H1 (cell line): ENCODE results near the gene FAM50B. TPM values are rescaled to one million over a fixed set of nuclear protein-coding genes. Genes with fewer than 3 reads are reported as not detected.
A peak's percentile ranks its signal among the peaks of the same experiment; 100 is the strongest.

ENCODE experiments used
- CTCF ChIA-PET: fragments of 300-600 bp; sonication (Branson Sonifier 250); formaldehyde crosslinking; loops from one replicate; lab custom pipeline; 2021; ENCODE audit not compliant: partially characterized antibody; lab: Charles Lee
- POLR2A ChIA-PET: fragments of 300-600 bp; sonication (Branson Sonifier 250); formaldehyde crosslinking; loops from one replicate; lab custom pipeline; 2021; ENCODE audit warnings: inconsistent platforms; ENCODE audit not compliant: partially characterized antibody; lab: Charles Lee
- DNase-seq, 2 experiments: peaks; one replicate each; pipeline versions ENCODE4 v3.0.0 to v3.0.0-alpha.2; 2010 to 2022; ENCODE audit warnings: low spot score in 2 of 2, low read depth in 1 of 2, mixed read lengths in 1 of 2
- FAIRE-seq: peaks from 2 replicates; lab custom pipeline; 2011; peaks lifted over from hg19 to GRCh38; lab: Jason Lieb, UNC
- H2AFZ ChIP-seq: 2 replicates; pipeline ENCODE4 v1.8.1; 2012; ENCODE audit warnings: low read length, inconsistent platforms
- H2AK5ac ChIP-seq: 2 replicates; pipeline ENCODE4 v1.6.1; 2013; ENCODE audit warnings: low read depth, low read length
- H2BK120ac ChIP-seq: replicated peaks from 2 replicates; pipeline ENCODE3; 2013; ENCODE audit warnings: low read depth, low read length, inconsistent platforms
- H2BK12ac ChIP-seq: 2 replicates; pipeline ENCODE4 v1.6.1; 2013; ENCODE audit warnings: low read depth, low read length
- H2BK15ac ChIP-seq: 2 replicates; pipeline ENCODE4 v1.6.1; 2013; ENCODE audit warnings: low read length
- H2BK20ac ChIP-seq: 2 replicates; pipeline ENCODE4 v1.6.1; 2013; ENCODE audit warnings: low read length
- H2BK5ac ChIP-seq: 2 replicates; pipeline ENCODE4 v1.6.1; 2013; ENCODE audit warnings: low read depth, low read length
- H3K14ac ChIP-seq: 2 replicates; pipeline ENCODE4 v1.6.1; 2013; ENCODE audit warnings: inconsistent platforms; ENCODE audit not compliant: insufficient read length
- H3K18ac ChIP-seq: 2 replicates; pipeline ENCODE4 v1.6.1; 2013; ENCODE audit warnings: low read length; ENCODE audit errors: extremely low read depth
- H3K23ac ChIP-seq: 2 replicates; pipeline ENCODE4 v1.6.1; 2013; ENCODE audit warnings: inconsistent platforms; ENCODE audit not compliant: insufficient read length
- H3K23me2 ChIP-seq: 2 replicates; pipeline ENCODE4 v1.6.1; 2013; ENCODE audit warnings: low read depth, low read length
- H3K27ac ChIP-seq: 2 replicates; pipeline ENCODE4 v1.6.1; 2011; ENCODE audit warnings: low read depth, low read length, inconsistent platforms
- H3K27me3 ChIP-seq, 4 experiments: replicated peaks in 1 of 4; 1 replicate in 1 of 4; 2 replicates in 3 of 4; pipeline versions ENCODE4 v1.6.1 to v1.8.1; 2011 to 2013; ENCODE audit warnings: low read length in 3 of 4, mild to moderate bottlenecking in 3 of 4, inconsistent platforms in 2 of 4, mixed read lengths in 2 of 4, moderate library complexity in 1 of 4; ENCODE audit not compliant: control insufficient read depth in 3 of 4, insufficient read depth in 3 of 4; ENCODE audit errors: extremely low read depth in 1 of 4
- H3K36me3 ChIP-seq, 4 experiments: 2 replicates each; pipeline versions ENCODE4 v1.6.1 to v1.8.1; 2011 to 2013; ENCODE audit warnings: mild to moderate bottlenecking in 4 of 4, low read length in 3 of 4, moderate library complexity in 2 of 4, control low read depth in 1 of 4, inconsistent platforms in 1 of 4; ENCODE audit not compliant: insufficient read depth in 4 of 4, control insufficient read depth in 2 of 4
- H3K4ac ChIP-seq: replicated peaks from 2 replicates; pipeline ENCODE3; 2013; ENCODE audit warnings: low read length, low read depth, mixed read lengths, inconsistent platforms; ENCODE audit not compliant: insufficient read length
- H3K4me1 ChIP-seq, 4 experiments: replicated peaks in 1 of 4; 1 replicate in 1 of 4; 2 replicates in 3 of 4; pipeline versions ENCODE4 v1.6.1 to v1.8.1; 2011 to 2013; ENCODE audit warnings: low read length in 3 of 4, inconsistent platforms in 2 of 4, mixed read lengths in 1 of 4; ENCODE audit not compliant: insufficient read depth in 4 of 4, control insufficient read depth in 3 of 4
- H3K4me2 ChIP-seq, 2 experiments: 2 replicates each; pipeline versions ENCODE4 v1.6.1 to v1.8.1; 2011 to 2013; ENCODE audit warnings: low read depth in 2 of 2, low read length in 2 of 2, control low read depth in 1 of 2, inconsistent platforms in 1 of 2, mild to moderate bottlenecking in 1 of 2; ENCODE audit not compliant: insufficient read depth in 1 of 2
- H3K4me3 ChIP-seq, 4 experiments: fragments of 200-600, 300-600 bp in 1 of 4; sonication (generic), shearing (Covaris generic), sonication (Bioruptor Twin) in 1 of 4; 2 replicates each; pipeline versions ENCODE4 v1.5.1 to v1.8.1; 2011 to 2016; ENCODE audit warnings: low read length in 4 of 4, low read depth in 3 of 4, control low read depth in 2 of 4, inconsistent platforms in 2 of 4, mild to moderate bottlenecking in 2 of 4, mixed read lengths in 1 of 4, moderate library complexity in 1 of 4; ENCODE audit not compliant: insufficient read depth in 2 of 4; ENCODE audit errors: extremely low read depth in 1 of 4
- H3K56ac ChIP-seq: replicated peaks from 2 replicates; pipeline ENCODE3; 2013; ENCODE audit warnings: low read depth, mild to moderate bottlenecking, mixed read lengths, low read length, inconsistent platforms; ENCODE audit not compliant: insufficient read length
- H3K79me1 ChIP-seq: 2 replicates; pipeline ENCODE4 v1.6.1; 2013; ENCODE audit warnings: low read depth, low read length, control low read depth
- H3K79me2 ChIP-seq, 2 experiments: 2 replicates each; pipeline versions ENCODE4 v1.6.1 to v1.8.1; 2012 to 2013; ENCODE audit warnings: low read length in 2 of 2, mild to moderate bottlenecking in 2 of 2, inconsistent platforms in 1 of 2; ENCODE audit not compliant: insufficient read depth in 2 of 2, control insufficient read depth in 1 of 2
- H3K9ac ChIP-seq, 4 experiments: replicated peaks in 1 of 4; 1 replicate in 1 of 4; 2 replicates in 3 of 4; pipeline versions ENCODE4 v1.6.1 to v1.8.1; 2011 to 2013; ENCODE audit warnings: low read depth in 3 of 4, low read length in 3 of 4, control low read depth in 2 of 4, mild to moderate bottlenecking in 2 of 4, moderate library complexity in 2 of 4, inconsistent platforms in 1 of 4; ENCODE audit errors: extremely low read depth in 1 of 4
- H3K9me3 ChIP-seq, 2 experiments: 2 replicates each; pipeline versions ENCODE4 v1.6.1 to v1.8.1; 2012 to 2013; ENCODE audit warnings: mild to moderate bottlenecking in 2 of 2, moderate library complexity in 2 of 2, control low read depth in 1 of 2, inconsistent platforms in 1 of 2, low read depth in 1 of 2, low read length in 1 of 2, mixed read lengths in 1 of 2; ENCODE audit not compliant: insufficient read depth in 2 of 2
- H4K20me1 ChIP-seq, 2 experiments: replicated peaks in 1 of 2; 2 replicates each; pipeline versions ENCODE3 to v1.8.1; 2011 to 2013; ENCODE audit warnings: inconsistent platforms in 2 of 2, low read length in 2 of 2, mild to moderate bottlenecking in 1 of 2; ENCODE audit not compliant: insufficient read depth in 2 of 2, control insufficient read depth in 1 of 2
- H4K5ac ChIP-seq: 2 replicates; pipeline ENCODE4 v1.6.1; 2013; ENCODE audit warnings: low read length, low read depth, mixed read lengths, inconsistent platforms; ENCODE audit not compliant: insufficient read length
- H4K8ac ChIP-seq: 2 replicates; pipeline ENCODE4 v1.8.0; 2013; ENCODE audit warnings: mild to moderate bottlenecking, moderate library complexity, low read length, inconsistent platforms; ENCODE audit not compliant: insufficient read depth; ENCODE audit errors: extremely low read depth
- H4K91ac ChIP-seq: replicated peaks from 2 replicates; pipeline ENCODE3; 2013; ENCODE audit warnings: low read length, mixed read lengths, inconsistent platforms; ENCODE audit not compliant: insufficient read length
- CHD2 ChIP-seq: IDR thresholded peaks from 2 replicates; pipeline ENCODE4 v1.6.1; 2012; ENCODE audit warnings: low read length, improper control_type of control experiment
- CREB1 ChIP-seq: IDR thresholded peaks from 2 replicates; pipeline ENCODE4 v1.6.1; 2012; ENCODE audit warnings: inconsistent platforms
- EP300 ChIP-seq, 2 experiments: IDR thresholded peaks; 1 replicate in 1 of 2; 2 replicates in 1 of 2; pipeline ENCODE4 v1.6.1; 2011 to 2012; ENCODE audit warnings: low read depth in 2 of 2, low read length in 2 of 2, mild to moderate bottlenecking in 2 of 2, borderline replicate concordance in 1 of 2, inconsistent platforms in 1 of 2, moderate library complexity in 1 of 2
- HDAC6 ChIP-seq: IDR thresholded peaks from one replicate; pipeline ENCODE4 v1.7.1; 2012; ENCODE audit warnings: low read depth, mild to moderate bottlenecking, inconsistent platforms, low read length, moderate library complexity
- KDM1A ChIP-seq: fragments of 200-600, 300-600 bp; sonication (generic); IDR thresholded peaks from 2 replicates; pipeline ENCODE4 v1.7.1; 2016; ENCODE audit warnings: mild to moderate bottlenecking, low read length, borderline replicate concordance
- POU5F1 ChIP-seq: IDR thresholded peaks from 2 replicates; pipeline ENCODE4 v1.6.1; 2011; ENCODE audit warnings: low read depth, mild to moderate bottlenecking, low read length, moderate library complexity
- RBBP5 ChIP-seq: IDR thresholded peaks from 2 replicates; pipeline ENCODE4 v1.7.1; 2012; ENCODE audit warnings: low read depth, mild to moderate bottlenecking, inconsistent platforms, low read length, moderate library complexity, borderline replicate concordance
- SIRT6 ChIP-seq: IDR thresholded peaks from one replicate; pipeline ENCODE4 v1.7.1; 2012; ENCODE audit warnings: low read length, inconsistent platforms
- SIX5 ChIP-seq: IDR thresholded peaks from 2 replicates; pipeline ENCODE4 v1.6.1; 2011; ENCODE audit warnings: mild to moderate bottlenecking, low read depth, low read length
- SP4 ChIP-seq: IDR thresholded peaks from 2 replicates; pipeline ENCODE4 v1.6.1; 2012; ENCODE audit warnings: low read length, inconsistent platforms
- SUZ12 ChIP-seq: fragments of 200-600 bp; sonication (generic); IDR thresholded peaks from 2 replicates; pipeline ENCODE4 v1.6.1; 2012; ENCODE audit warnings: mild to moderate bottlenecking, inconsistent platforms, low read length, moderate library complexity, mixed read lengths
- TAF7 ChIP-seq: optimal IDR thresholded peaks from 2 replicates; pipeline ENCODE3; 2011; ENCODE audit warnings: low read depth, mild to moderate bottlenecking, inconsistent platforms, low read length, moderate library complexity, borderline replicate concordance
- TEAD4 ChIP-seq: IDR thresholded peaks from 2 replicates; pipeline ENCODE4 v1.6.1; 2012; ENCODE audit warnings: low read depth, low read length, inconsistent platforms, mixed read lengths
- WGBS, 2 experiments: shearing (Covaris generic) in 1 of 2; methylation state at CpG; one replicate each; pipeline versions ENCODE4 v1.1.6 to v1.1.7; 2013 to 2015; ENCODE audit warnings: low lambda C conversion rate in 2 of 2, mixed read lengths in 2 of 2, inconsistent platforms in 1 of 2, low coverage in 1 of 2, missing lambda C conversion rate in 1 of 2; ENCODE audit not compliant: insufficient replicate concordance in 2 of 2, insufficient coverage in 1 of 2, insufficient read length in 1 of 2; ENCODE audit errors: extremely low coverage in 1 of 2, missing lambda C conversion rate in 1 of 2; 5-methylcytosine and 5-hydroxymethylcytosine counted together
- polyA plus RNA-seq, 7 experiments: library from polyadenylated mRNA; depleted of rRNA in 3 of 7; stranded (reverse) in 5 of 7; unstranded in 2 of 7; fragments of >200 nt in 5 of 7; fragments of 200-250 nt in 2 of 7; gene quantifications; 1 replicate in 5 of 7; 2 replicates in 1 of 7; 4 replicates in 1 of 7; pipeline versions ENCODE4 v1.2.1 to v1.2.3, GENCODE V29; 2011 to 2013; ENCODE audit warnings: missing spikeins in 2 of 7, mixed read lengths in 2 of 7
- total RNA-seq: library from RNA; stranded (reverse); fragmentation: NEBNext Ultra II Directional; extraction: Animal tissue kit (Norgen Biotek cat#: 25700); gene quantifications from 2 replicates; pipeline ENCODE4 v1.2.1, GENCODE V29; 2021
- TF ChIP-seq, protein P1 (sequence below): IDR thresholded peaks from 2 replicates; pipeline ENCODE4 v1.6.1; 2011; ENCODE audit warnings: low read length, improper control_type of control experiment

Gene FAM50B
- total and polyA plus RNA-seq, 2 of the 8 experiments (the other 6 are each of a cell fraction or from before 2014, with no cell fraction given) = 3.1 to 3.2 TPM

DNA sequence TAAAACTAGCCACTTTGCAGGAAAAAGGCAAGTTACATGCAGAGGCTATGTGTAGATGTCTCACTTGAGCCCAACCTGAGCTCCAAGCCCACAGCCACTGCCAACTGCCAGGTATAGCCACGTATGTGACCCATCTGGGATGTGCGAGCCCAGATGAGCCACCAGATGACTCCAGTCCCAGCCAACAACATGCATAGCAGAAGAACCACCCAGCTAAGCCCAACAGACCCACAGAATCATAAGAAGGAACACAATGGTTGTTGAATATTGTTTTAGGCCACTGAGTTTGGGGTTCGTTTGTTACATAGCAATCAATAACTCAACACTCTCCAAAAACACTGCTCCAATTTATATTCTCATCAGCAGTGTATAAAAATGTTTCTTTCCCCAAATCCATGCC, 16.3 kb downstream of the FAM50B start:
- H2AFZ ChIP-seq = no peak overlapping the region
- no peaks in the 10 kb centered on the region for H3K27me3 ChIP-seq
- H2BK120ac ChIP-seq = no peak overlapping the region
- ChIA-PET CTCF (interaction anchor here (0.7 to 3.6 kb wide), 3 partner anchors 13 to 68 kb away, joined by 3 to 24 read pairs (median 5); partner anchors contain the start of gene FAM50B), POLR2A (no interaction called here)
- no peak overlapping the region for H3K14ac ChIP-seq
- H3K56ac ChIP-seq = no peak overlapping the region
- H3K23me2 ChIP-seq = no peaks in the 10 kb centered on the region
- no peaks in the 10 kb centered on the region for H3K36me3 ChIP-seq
- H3K9ac ChIP-seq = no peak overlapping the region
- H2BK15ac ChIP-seq = 0 out of 2 replicates have a peak overlapping the region, but pooled peaks have one; percentile 23
- no peak for FAIRE-seq
- WGBS, 2 experiments = 89% methylated on average over 3 of the region's 3 CpGs; no CpG with 5 or more reads in 1 of the 2 experiments
- H3K27ac ChIP-seq = no peak overlapping the region
- H3K4me3 ChIP-seq = no peak overlapping the region
- no peak overlapping the region for H4K8ac ChIP-seq
- no peaks in the 10 kb centered on the region for H3K79me2 ChIP-seq
- H3K18ac ChIP-seq = no peak overlapping the region
- no peak overlapping the region for H3K4ac ChIP-seq
- no peak overlapping the region for H2BK20ac ChIP-seq
- H4K91ac ChIP-seq = no peak overlapping the region
- peaks cover 2% of the 10 kb centered on the region; the same call in 1 of the 2 replicates for H3K79me1 ChIP-seq
- DNase-seq = no peak
- H2BK12ac ChIP-seq = no peak overlapping the region
- no peak overlapping the region for H3K23ac ChIP-seq
- no peak overlapping the region for H2AK5ac ChIP-seq
- no peaks in the 10 kb centered on the region for H3K9me3 ChIP-seq
- H3K4me2 ChIP-seq = no peak overlapping the region
- H4K20me1 ChIP-seq = no peaks in the 10 kb centered on the region
- peaks cover 0 to 7% (median 0%) of the 10 kb centered on the region in 4 experiments; a peak in 2 of 7 replicates for H3K4me1 ChIP-seq
- H2BK5ac ChIP-seq = no peak overlapping the region
- no peak overlapping the region for H4K5ac ChIP-seq
- TF ChIP-seq SP4 = no peak
- TF ChIP-seq SIRT6 = no peak
- TF ChIP-seq SUZ12 = no peak
- TF ChIP-seq RBBP5 = no peak
- no peak for TF ChIP-seq CREB1
- TF ChIP-seq TEAD4 = no peak
- no peak for TF ChIP-seq CHD2
- TF ChIP-seq SIX5 = no peak
- TF ChIP-seq, protein P1, sequence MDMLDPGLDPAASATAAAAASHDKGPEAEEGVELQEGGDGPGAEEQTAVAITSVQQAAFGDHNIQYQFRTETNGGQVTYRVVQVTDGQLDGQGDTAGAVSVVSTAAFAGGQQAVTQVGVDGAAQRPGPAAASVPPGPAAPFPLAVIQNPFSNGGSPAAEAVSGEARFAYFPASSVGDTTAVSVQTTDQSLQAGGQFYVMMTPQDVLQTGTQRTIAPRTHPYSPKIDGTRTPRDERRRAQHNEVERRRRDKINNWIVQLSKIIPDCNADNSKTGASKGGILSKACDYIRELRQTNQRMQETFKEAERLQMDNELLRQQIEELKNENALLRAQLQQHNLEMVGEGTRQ = no peak
- TF ChIP-seq EP300 (IDR thresholded peaks at IDR 0.05; ENCODE audit: borderline replicate concordance in 1 of 2, low read depth in 2 of 2, low read length in 2 of 2) = no peak
- TF ChIP-seq HDAC6 = no peak
- TF ChIP-seq POU5F1 = no peak
- TF ChIP-seq KDM1A = no peak
- TF ChIP-seq TAF7 = no peak
